CD14-positive monocyte (primary cell): Measurements from ENCODE around the gene INO80C. TPM values are rescaled to one million over a fixed set of nuclear protein-coding genes. Genes with fewer than 3 reads are reported as not detected.
A peak's percentile ranks its signal among the peaks of the same experiment; 100 is the strongest.

Source experiments
- DNase-seq, 3 donors: peaks; one replicate each; pipeline ENCODE4 v3.0.0-alpha.2; 2011 to 2022
- H2AFZ ChIP-seq: 2 replicates; pipeline ENCODE4 v1.6.0; 2012; ENCODE audit warnings: mild to moderate bottlenecking, low read depth, low read length, inconsistent platforms; ENCODE audit not compliant: insufficient read depth, poor library complexity, severe bottlenecking
- H3K27ac ChIP-seq, 2 donors: 1 replicate in 1 of 2; 2 replicates in 1 of 2; pipeline ENCODE4 v1.5.1; 2012 to 2013; ENCODE audit warnings: low read length in 2 of 2, control low read depth in 1 of 2, inconsistent platforms in 1 of 2, low read depth in 1 of 2, mild to moderate bottlenecking in 1 of 2
- H3K27me3 ChIP-seq, 2 donors: one replicate each; pipeline versions ENCODE4 v1.6.0 to v1.6.1; 2011 to 2013; ENCODE audit warnings: low read length in 2 of 2; ENCODE audit not compliant: control insufficient read depth in 2 of 2, insufficient read depth in 2 of 2
- H3K36me3 ChIP-seq, 2 donors: replicated peaks in 1 of 2; 1 replicate in 1 of 2; 2 replicates in 1 of 2; pipeline versions ENCODE4 v1.5.1 to v1.6.1; 2012 to 2013; ENCODE audit warnings: low read length in 2 of 2, control low read depth in 1 of 2, inconsistent platforms in 1 of 2, mild to moderate bottlenecking in 1 of 2; ENCODE audit not compliant: insufficient read depth in 2 of 2, control insufficient read depth in 1 of 2
- H3K4me1 ChIP-seq, 2 donors: 1 replicate in 1 of 2; 2 replicates in 1 of 2; pipeline versions ENCODE4 v1.5.1 to v1.6.1; 2012 to 2013; ENCODE audit warnings: low read length in 2 of 2, control low read depth in 1 of 2, inconsistent platforms in 1 of 2, mild to moderate bottlenecking in 1 of 2, moderate library complexity in 1 of 2; ENCODE audit not compliant: insufficient read depth in 2 of 2, control insufficient read depth in 1 of 2
- H3K4me2 ChIP-seq: replicated peaks from 2 replicates; pipeline ENCODE3; 2012; ENCODE audit warnings: low read length, moderate library complexity, mild to moderate bottlenecking; ENCODE audit not compliant: poor library complexity, severe bottlenecking; ENCODE audit errors: extremely low read depth
- H3K4me3 ChIP-seq, 3 experiments: fragments of 200-600 bp in 1 of 3; sonication (generic) in 1 of 3; replicated peaks in 1 of 3; 1 replicate in 2 of 3; 2 replicates in 1 of 3; pipeline ENCODE4 v1.5.1; 2011 to 2013; ENCODE audit warnings: low read length in 3 of 3, mild to moderate bottlenecking in 3 of 3, control low read depth in 2 of 3, low read depth in 2 of 3, inconsistent platforms in 1 of 3, moderate library complexity in 1 of 3
- H3K79me2 ChIP-seq: 2 replicates; pipeline ENCODE4 v1.6.0; 2012; ENCODE audit warnings: mild to moderate bottlenecking, control low read depth, inconsistent platforms, low read length, moderate library complexity; ENCODE audit not compliant: insufficient read depth
- H3K9ac ChIP-seq: 2 replicates; pipeline ENCODE4 v1.6.0; 2017; ENCODE audit warnings: low read length, mild to moderate bottlenecking; ENCODE audit not compliant: insufficient read depth, poor library complexity, severe bottlenecking
- H3K9me3 ChIP-seq, 2 donors: replicated peaks in 1 of 2; 1 replicate in 1 of 2; 2 replicates in 1 of 2; pipeline versions ENCODE4 v1.5.1 to v1.6.1; 2012 to 2013; ENCODE audit warnings: low read length in 2 of 2, control low read depth in 1 of 2; ENCODE audit not compliant: control insufficient read depth in 1 of 2, insufficient read depth in 1 of 2
- H4K20me1 ChIP-seq: 2 replicates; pipeline ENCODE4 v1.6.0; 2012; ENCODE audit warnings: mild to moderate bottlenecking, low read length, control low read depth, moderate library complexity; ENCODE audit not compliant: insufficient read depth
- H3K27ac Mint-ChIP-seq, 7 donors: one replicate each; pipeline ENCODE4 v1.8.0; 2020; ENCODE audit warnings: mild to moderate bottlenecking in 7 of 7, mixed read lengths in 7 of 7, moderate library complexity in 6 of 7, inconsistent platforms in 2 of 7
- H3K27me3 Mint-ChIP-seq, 3 donors: one replicate each; pipeline ENCODE4 v1.8.0; 2021 to 2022; ENCODE audit warnings: low read depth in 3 of 3, mild to moderate bottlenecking in 3 of 3, mixed read lengths in 3 of 3, moderate library complexity in 3 of 3, inconsistent platforms in 1 of 3
- H3K36me3 Mint-ChIP-seq, 2 donors: one replicate each; pipeline ENCODE4 v1.8.0; 2020; ENCODE audit warnings: mixed read lengths in 2 of 2, inconsistent platforms in 1 of 2, mild to moderate bottlenecking in 1 of 2
- H3K4me1 Mint-ChIP-seq: one replicate; pipeline ENCODE4 v1.8.0; 2020; ENCODE audit warnings: mild to moderate bottlenecking, mixed read lengths
- H3K4me3 Mint-ChIP-seq, 2 donors: one replicate each; pipeline ENCODE4 v1.8.0; 2020; ENCODE audit warnings: mild to moderate bottlenecking in 2 of 2, mixed read lengths in 2 of 2, moderate library complexity in 1 of 2
- H3K9me3 Mint-ChIP-seq, 7 donors: one replicate each; pipeline ENCODE4 v1.8.0; 2020 to 2022; ENCODE audit warnings: mixed read lengths in 7 of 7, mild to moderate bottlenecking in 6 of 7, moderate library complexity in 6 of 7, inconsistent platforms in 2 of 7
- CTCF ChIP-seq: fragments of 200-600 bp; IDR thresholded peaks from one replicate; pipeline ENCODE4 v1.8.0; 2022; ENCODE audit warnings: antibody characterized with exemption, mild to moderate bottlenecking
- WGBS: methylation state at CpG from one replicate; pipeline ENCODE4 v1.1.5; 2013; ENCODE audit warnings: missing lambda C conversion rate; ENCODE audit not compliant: insufficient coverage; 5-methylcytosine and 5-hydroxymethylcytosine counted together
- intact Hi-C, 2 donors: fragments of 100-400 bp; cut with micrococcal nuclease; formaldehyde crosslinking; loops; one replicate each; pipeline versions ENCODE4 v1.15.0 to v1.15.1; 2023
- polyA plus RNA-seq, 3 donors: library from polyadenylated mRNA; depleted of rRNA in 1 of 3; unstranded in 2 of 3; stranded (reverse) in 1 of 3; fragments of 300-500 nt in 2 of 3; fragments of >200 nt in 1 of 3; fragmentation: Illumina TruSeq in 2 of 3; gene quantifications; 1 replicate in 2 of 3; 2 replicates in 1 of 3; pipeline ENCODE4 v1.2.3, GENCODE V29; 2012 to 2021

The INO80C gene
- polyA plus RNA-seq, 3 donors = 17.7 to 27.9 (median 22.3) TPM

GRCh38 chr18:35435401-35435800 is 62.4 kb downstream of the INO80C start:
- no peak overlapping the region for H2AFZ ChIP-seq
- no peak overlapping the region for H3K4me3 ChIP-seq
- no peaks in the 10 kb centered on the region for H3K79me2 ChIP-seq
- no peaks in the 10 kb centered on the region for H3K4me1 ChIP-seq
- no peak for DNase-seq
- Mint-ChIP-seq H3K4me3 (no peak overlapping the region), H3K36me3 (no peaks in the 10 kb centered on the region), H3K27me3 (no peaks in the 10 kb centered on the region), H3K27ac (no peak overlapping the region), H3K4me1 (peaks cover 3% of the 10 kb centered on the region), H3K9me3 (peaks cover 4 to 15% (median 10%) of the 10 kb centered on the region in 7 donors)
- no peak for TF ChIP-seq CTCF
- H4K20me1 ChIP-seq = no peaks in the 10 kb centered on the region
- intact Hi-C loops = no loop called here
- WGBS = no CpG with 5 or more reads among the region's 3 CpGs
- no peak overlapping the region for H3K4me2 ChIP-seq
- H3K27me3 ChIP-seq = no peaks in the 10 kb centered on the region
- no peak overlapping the region for H3K27ac ChIP-seq
- peaks cover 4% of the 10 kb centered on the region in 2 donors for H3K9me3 ChIP-seq
- H3K36me3 ChIP-seq = no peaks in the 10 kb centered on the region
- no peak overlapping the region for H3K9ac ChIP-seq

GRCh38 chr18:35432565-35433001 is 65.2 kb downstream of the INO80C start:
- H3K4me1 Mint-ChIP-seq = peaks cover 3% of the 10 kb centered on the region
- TF ChIP-seq CTCF = no peak
- no peak overlapping the region for H3K4me3 ChIP-seq
- no peak overlapping the region for H3K4me3 Mint-ChIP-seq
- H3K27me3 ChIP-seq = no peaks in the 10 kb centered on the region
- peaks cover 4% of the 10 kb centered on the region in 2 donors for H3K9me3 ChIP-seq
- H3K4me1 ChIP-seq = no peaks in the 10 kb centered on the region
- no peak overlapping the region for H3K27ac ChIP-seq
- H3K27ac Mint-ChIP-seq = no peak overlapping the region
- no peaks in the 10 kb centered on the region for H3K36me3 ChIP-seq
- DNase-seq = no peak
- peak overlapping the region; percentile 21 for H2AFZ ChIP-seq
- no CpG with 5 or more reads among the region's 1 CpG for WGBS
- H3K79me2 ChIP-seq = no peaks in the 10 kb centered on the region
- no peaks in the 10 kb centered on the region for H4K20me1 ChIP-seq
- intact Hi-C loops = no loop called here
- no peaks in the 10 kb centered on the region for H3K36me3 Mint-ChIP-seq
- H3K9ac ChIP-seq = no peak overlapping the region
- no peak overlapping the region for H3K4me2 ChIP-seq
- peaks cover 4 to 11% (median 9%) of the 10 kb centered on the region in 7 donors for H3K9me3 Mint-ChIP-seq
- H3K27me3 Mint-ChIP-seq = peaks cover 0 to 2% (median 0%) of the 10 kb centered on the region in 3 donors
